Ovary (tissue), 9 donors: ENCODE data around the gene GNA14. TPM values are rescaled to one million over a fixed set of nuclear protein-coding genes. Genes with fewer than 3 reads are reported as not detected.

ENCODE experiments used
- DNase-seq, 5 donors: peaks; one replicate each; pipeline ENCODE4 v3.0.0-alpha.2; 2019 to 2020
- H3K27ac ChIP-seq, 2 donors: fragments of 200-600 bp; one replicate each; pipeline versions ENCODE4 v1.5.1 to v1.8.0; 2019 to 2022
- H3K27me3 ChIP-seq: fragments of 200-600 bp; one replicate; pipeline ENCODE4 v1.8.0; 2022
- H3K36me3 ChIP-seq: fragments of 200-600 bp; sonication (generic); one replicate; pipeline ENCODE4 v1.5.1; 2019
- H3K4me1 ChIP-seq: one replicate; pipeline ENCODE4 v1.8.1; 2013; ENCODE audit warnings: mild to moderate bottlenecking, moderate library complexity; ENCODE audit not compliant: insufficient read depth
- H3K4me3 ChIP-seq: fragments of 200-600 bp; sonication (generic); one replicate; pipeline ENCODE4 v1.5.1; 2017
- H3K9me3 ChIP-seq, 2 donors: fragments of 200-600 bp in 1 of 2; sonication (generic) in 1 of 2; one replicate each; pipeline versions ENCODE4 v1.5.1 to v1.8.1; 2013 to 2019; ENCODE audit warnings: mild to moderate bottlenecking in 1 of 2, moderate library complexity in 1 of 2
- CTCF ChIP-seq, 3 donors: fragments of 450-650 bp in 2 of 3; fragments of 200-600 bp in 1 of 3; IDR thresholded peaks; one replicate each; pipeline versions ENCODE4 v1.5.1 to v1.8.0; 2016 to 2022; ENCODE audit warnings: antibody characterized with exemption in 3 of 3, mild to moderate bottlenecking in 1 of 3
- EP300 ChIP-seq: sonication (generic); formaldehyde crosslinking; IDR thresholded peaks from one replicate; pipeline ENCODE4 v1.6.1; 2017; ENCODE audit warnings: antibody characterized with exemption
- POLR2A ChIP-seq: fragments of 450-650 bp; IDR thresholded peaks from one replicate; pipeline ENCODE4 v1.6.1; 2017; ENCODE audit warnings: antibody characterized with exemption, mild to moderate bottlenecking, moderate library complexity
- WGBS, 3 donors: extraction: QIAGEN DNeasy Blood & Tissue Kit in 1 of 3; methylation state at CpG; one replicate each; pipeline versions ENCODE4 v1.1.5 to v1.1.7; 2013 to 2017; 5-methylcytosine and 5-hydroxymethylcytosine counted together
- intact Hi-C, 4 donors: fragments of 100-400 bp; cut with DNase I; formaldehyde crosslinking; loops; one replicate each; pipeline versions ENCODE4 v1.11.0 to v1.15.1; 2022 to 2023
- polyA plus RNA-seq, 2 donors: library from polyadenylated mRNA; stranded (reverse); fragments of 200-250 nt in 1 of 2; fragments of 350-450 nt in 1 of 2; fragmentation: Illumina TruSeq in 1 of 2; extraction: RNeasy Lipid Tissue Mini Kit (QIAGEN cat#74804) in 1 of 2; gene quantifications; one replicate each; pipeline ENCODE4 v1.2.3, GENCODE V29; 2013 to 2014
- total RNA-seq, 7 donors: library from RNA; depleted of rRNA in 2 of 7; stranded (reverse); fragments of >200 nt in 2 of 7; fragmentation: NEBNext Ultra II Directional in 3 of 7; extraction: Animal tissue kit (Norgen Biotek cat#: 25700) in 3 of 7; gene quantifications; one replicate each; pipeline versions ENCODE4 v1.1.0 to v1.2.4, GENCODE V29; 2016 to 2023
- donor health status: DM: no; HTN: no; CAD: no; lungs with moderate emphysema.
- donor health status: DM: no; HTN: no; CAD: no.
- donor health status: Bipolar disorder and iron deficiency.
- donor health status: DM: yes; HTN: yes; CAD: no.
- donor health status: DM: no; HTN: no; CAD: no.
- donor health status: DM: yes; HTN: yes; CAD: no.

The GNA14 gene
- total and polyA plus RNA-seq, 9 donors = 4.9 to 9.9 (median 7.6) TPM

- no peak for DNase-seq
- TF ChIP-seq CTCF (IDR thresholded peaks at IDR 0.05) = no peak
- TF ChIP-seq POLR2A = no peak
- no peak for TF ChIP-seq EP300
- peaks cover 0 to 5% of the 10 kb centered on the region in 2 donors for H3K9me3 ChIP-seq
- no peaks in the 10 kb centered on the region for H3K36me3 ChIP-seq
- no peak overlapping the region for H3K4me3 ChIP-seq
- H3K4me1 ChIP-seq = no peaks in the 10 kb centered on the region
- no peak overlapping the region for H3K27ac ChIP-seq
- 93 to 98% (median 96%) methylated on average over 3 of the region's 3 CpGs for WGBS, 3 donors
- H3K27me3 ChIP-seq = no peaks in the 10 kb centered on the region
- intact Hi-C loops = no loop called here
Observed at GRCh38 chr9:77474936-77475335, 173.2 kb downstream of the GNA14 start.

GRCh38 chr9:77472646-77473045 is 175.5 kb downstream of the GNA14 start:
- WGBS, 3 donors = 88 to 94% (median 91%) methylated on average over 3 of the region's 3 CpGs
- no peaks in the 10 kb centered on the region for H3K4me1 ChIP-seq
- H3K36me3 ChIP-seq = no peaks in the 10 kb centered on the region
- DNase-seq = no peak
- no peak overlapping the region for H3K27ac ChIP-seq
- intact Hi-C loops = no loop called here
- TF ChIP-seq EP300 = no peak
- TF ChIP-seq POLR2A = no peak
- TF ChIP-seq CTCF (IDR thresholded peaks at IDR 0.05) = no peak
- peaks cover 0 to 5% of the 10 kb centered on the region in 2 donors for H3K9me3 ChIP-seq
- no peaks in the 10 kb centered on the region for H3K27me3 ChIP-seq
- H3K4me3 ChIP-seq = no peak overlapping the region

- intact Hi-C loops = no loop called here
- no peak overlapping the region for H3K4me3 ChIP-seq
- no peak overlapping the region for H3K27ac ChIP-seq
- DNase-seq = no peak
- no peaks in the 10 kb centered on the region for H3K27me3 ChIP-seq
- peaks cover 0 to 5% of the 10 kb centered on the region in 2 donors for H3K9me3 ChIP-seq
- H3K4me1 ChIP-seq = no peaks in the 10 kb centered on the region
- 95 to 97% (median 97%) methylated on average over 3 of the region's 3 CpGs for WGBS, 3 donors
- no peaks in the 10 kb centered on the region for H3K36me3 ChIP-seq
- TF ChIP-seq POLR2A = no peak
- no peak for TF ChIP-seq CTCF (IDR thresholded peaks at IDR 0.05)
- TF ChIP-seq EP300 = no peak
Observed at GRCh38 chr9:77471572-77471971, 176.6 kb downstream of the GNA14 start.

GRCh38 chr9:77469515-77470231 is 178.4 kb downstream of the GNA14 start:
- H3K36me3 ChIP-seq = no peaks in the 10 kb centered on the region
- intact Hi-C loops = loop anchor here in 1 of 4 donors (10.0 kb wide), 1 partner anchor 175 kb away; the partner anchor contains the start of gene GNA14
- DNase-seq = no peak
- H3K4me1 ChIP-seq = no peaks in the 10 kb centered on the region
- no peaks in the 10 kb centered on the region for H3K27me3 ChIP-seq
- no peak overlapping the region for H3K4me3 ChIP-seq
- WGBS, 3 donors = 75 to 86% (median 82%) methylated on average over 5 of the region's 5 CpGs
- TF ChIP-seq EP300 = no peak
- no peaks in the 10 kb centered on the region for H3K9me3 ChIP-seq
- H3K27ac ChIP-seq = no peak overlapping the region

GRCh38 chr9:77464661-77465060 is 183.5 kb downstream of the GNA14 start:
- Histone ChIP-seq H3K9me3 (no peaks in the 10 kb centered on the region), H3K4me3 (no peak overlapping the region), H3K27ac (no peak overlapping the region), H3K36me3 (no peaks in the 10 kb centered on the region), H3K4me1 (no peaks in the 10 kb centered on the region), H3K27me3 (no peaks in the 10 kb centered on the region)
- no peak for DNase-seq
- intact Hi-C loops = loop anchor here in 1 of 4 donors (10.0 kb wide), 1 partner anchor 180 kb away; the partner anchor contains the start of gene GNA14
- WGBS, 3 donors = 64 to 78% (median 76%) methylated on average over 3 of the region's 3 CpGs
- TF ChIP-seq POLR2A = no peak
- TF ChIP-seq EP300 = no peak
- no peak for TF ChIP-seq CTCF (IDR thresholded peaks at IDR 0.05)
